HG03558 (cell line): Measurements from ENCODE around the gene CBX8.

Experiments
- ATAC-seq: cut with Tn5 transposase; IDR thresholded peaks from one replicate; pipeline ENCODE4 v1.9.1; 2021; ENCODE audit warnings: moderate number of reproducible peaks; ENCODE audit not compliant: unreplicated experiment; ENCODE audit errors: extremely low read depth

The CBX8 gene

GRCh38 chr17:79808763-79809529 lies 12.1 kb upstream of the CBX8 start:
- ATAC-seq: no peak

DNA sequence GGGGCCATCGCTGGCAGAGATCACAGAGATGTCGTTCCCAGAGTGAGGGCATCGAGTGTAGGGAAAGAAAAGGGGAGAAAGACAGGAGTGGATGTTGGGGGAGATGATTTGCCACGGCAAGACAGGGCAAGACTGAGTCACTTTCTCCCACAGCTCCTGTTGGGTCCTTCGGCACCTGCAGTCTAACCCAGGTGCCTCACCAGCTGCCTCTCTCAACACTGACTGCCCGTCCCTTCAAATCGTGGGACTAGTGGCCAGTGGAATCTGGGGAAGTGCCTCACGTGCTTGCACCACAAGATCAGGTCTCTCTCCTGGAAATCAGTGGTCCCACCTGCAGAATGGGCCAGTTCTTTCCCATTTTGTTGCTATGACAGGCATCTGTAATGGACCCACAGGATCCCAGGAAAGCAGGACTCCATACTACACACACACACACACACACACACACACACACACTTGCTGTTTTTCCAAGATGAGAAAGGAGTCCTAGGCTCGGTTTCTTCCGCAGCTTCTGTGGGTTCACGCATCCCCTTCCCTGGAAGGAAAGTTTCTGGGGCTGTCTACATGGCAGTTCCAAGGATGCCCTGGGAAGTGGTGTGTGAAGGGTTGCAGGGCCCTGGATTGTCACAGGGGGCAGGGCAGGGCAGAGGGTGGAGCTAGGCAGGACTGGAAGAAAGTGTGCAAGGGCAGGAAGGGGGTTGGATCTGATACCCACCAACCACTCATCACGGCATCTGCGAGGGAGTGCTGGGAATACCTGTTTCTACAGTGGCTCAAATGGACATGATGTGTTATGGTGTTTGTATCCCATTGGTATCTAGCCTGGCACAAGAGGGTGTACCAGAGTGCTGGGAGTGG lies 10.2 kb upstream of the CBX8 start:
- no peak for ATAC-seq

- no peak for ATAC-seq
These were observed 9.5 kb upstream of the CBX8 start for GRCh38 chr17:79806446-79806760.

GRCh38 chr17:79804856-79805696 lies 8.2 kb upstream of the CBX8 start:
- no peak for ATAC-seq

DNA sequence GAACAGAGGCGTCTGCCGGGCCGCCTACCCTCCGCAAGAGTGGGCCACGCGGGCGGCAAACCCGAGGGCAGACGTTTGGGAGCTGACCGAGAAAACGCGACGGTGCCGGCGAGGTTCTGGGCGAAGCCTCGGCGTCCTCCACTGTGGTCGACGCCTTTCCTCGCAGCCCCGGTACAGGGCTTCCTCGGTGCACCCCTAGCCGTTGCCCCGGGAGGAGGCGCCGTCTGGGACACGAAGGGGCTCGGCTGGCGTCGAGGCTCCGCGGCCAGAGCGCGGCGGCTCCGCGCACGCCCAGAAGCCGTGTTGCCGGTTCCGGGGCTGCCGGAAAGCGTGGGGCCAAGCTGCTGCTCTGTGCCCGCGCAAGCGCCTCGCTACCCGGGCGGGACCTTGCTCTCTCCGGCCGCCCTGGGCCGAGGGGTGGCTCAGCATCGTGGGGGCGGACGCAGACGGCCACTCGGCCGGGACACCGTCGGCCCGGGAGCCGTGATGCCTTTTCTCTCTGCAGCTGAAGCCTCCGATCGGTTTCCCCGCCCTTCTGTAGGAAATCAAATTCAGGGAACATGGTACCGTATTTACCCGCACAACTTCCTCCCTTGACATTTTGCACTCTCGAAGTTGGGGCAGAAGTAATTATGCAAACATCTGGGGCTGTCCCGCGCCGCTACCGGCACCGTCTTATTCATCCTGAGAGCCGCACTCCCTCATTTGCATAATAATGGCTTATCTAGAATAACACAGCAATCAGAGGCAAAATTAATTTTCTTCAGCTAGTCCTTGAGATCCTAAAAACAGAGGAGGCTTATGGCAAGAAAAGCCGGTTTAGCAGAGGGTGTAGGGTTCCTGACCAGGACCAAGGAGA lies 7.3 kb upstream of the CBX8 start:
- no peak for ATAC-seq

DNA sequence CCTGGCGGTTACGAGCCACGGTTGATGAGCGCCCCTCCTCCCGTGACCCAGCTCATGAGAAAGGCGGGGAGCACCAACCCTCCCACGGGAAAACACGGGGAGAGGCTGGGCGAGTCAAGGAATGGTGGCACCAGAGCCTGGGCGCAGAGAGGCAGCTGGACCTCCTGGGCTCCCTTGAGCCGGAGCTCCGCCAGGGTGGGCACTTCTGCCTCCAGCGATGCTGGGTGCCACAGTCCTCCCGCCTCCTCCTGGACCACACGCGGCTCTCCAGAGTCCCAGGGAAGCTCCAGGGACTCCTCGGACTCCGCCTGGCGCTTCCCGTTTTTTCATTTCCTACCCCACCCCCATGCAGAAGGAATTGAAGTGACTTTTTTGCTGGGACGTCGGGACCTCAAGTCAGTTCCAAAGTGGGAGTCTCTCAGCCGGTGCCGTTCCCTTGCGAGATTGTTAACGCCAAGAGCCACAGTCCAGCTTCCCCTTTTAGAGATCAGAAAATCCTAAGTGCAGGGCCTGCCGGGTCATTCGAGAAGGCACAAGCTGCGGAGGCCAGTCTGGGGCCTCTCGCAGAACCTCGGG lies 6.6 kb upstream of the CBX8 start:
- ATAC-seq: no peak

DNA sequence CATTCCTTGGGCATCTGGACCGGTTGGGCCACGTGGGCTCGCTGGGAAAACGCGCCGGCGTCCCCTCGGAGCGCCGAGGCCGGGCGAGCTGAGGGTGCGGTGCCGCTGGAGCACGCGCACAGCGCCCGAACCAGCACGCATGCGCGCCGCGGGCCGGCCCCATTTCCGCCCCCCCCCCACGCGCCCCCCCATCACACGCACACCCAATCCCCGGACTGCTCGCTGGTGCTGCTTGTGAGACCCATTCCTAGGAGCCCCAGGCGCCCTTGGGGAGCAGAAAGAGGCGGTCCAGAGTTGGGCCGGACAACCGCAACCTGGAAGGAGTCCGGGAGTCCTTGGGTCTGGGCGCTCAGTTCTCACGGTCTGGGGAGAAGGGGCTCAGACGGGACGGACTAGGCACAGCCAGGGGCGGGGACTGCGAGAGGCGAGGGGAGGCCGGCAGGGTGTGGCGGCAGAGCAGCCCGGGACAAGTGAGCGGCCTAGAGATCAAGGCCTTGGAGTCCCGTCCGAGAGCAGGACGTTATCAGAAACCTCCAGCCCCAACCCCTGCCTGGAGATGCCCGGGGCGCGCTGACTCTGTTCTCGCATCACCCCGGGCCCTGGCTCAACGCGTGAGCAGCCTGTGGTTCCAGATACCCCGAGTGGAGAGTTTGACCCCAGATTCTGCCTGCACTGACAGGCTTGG lies 6.0 kb upstream of the CBX8 start:
- no peak for ATAC-seq

DNA sequence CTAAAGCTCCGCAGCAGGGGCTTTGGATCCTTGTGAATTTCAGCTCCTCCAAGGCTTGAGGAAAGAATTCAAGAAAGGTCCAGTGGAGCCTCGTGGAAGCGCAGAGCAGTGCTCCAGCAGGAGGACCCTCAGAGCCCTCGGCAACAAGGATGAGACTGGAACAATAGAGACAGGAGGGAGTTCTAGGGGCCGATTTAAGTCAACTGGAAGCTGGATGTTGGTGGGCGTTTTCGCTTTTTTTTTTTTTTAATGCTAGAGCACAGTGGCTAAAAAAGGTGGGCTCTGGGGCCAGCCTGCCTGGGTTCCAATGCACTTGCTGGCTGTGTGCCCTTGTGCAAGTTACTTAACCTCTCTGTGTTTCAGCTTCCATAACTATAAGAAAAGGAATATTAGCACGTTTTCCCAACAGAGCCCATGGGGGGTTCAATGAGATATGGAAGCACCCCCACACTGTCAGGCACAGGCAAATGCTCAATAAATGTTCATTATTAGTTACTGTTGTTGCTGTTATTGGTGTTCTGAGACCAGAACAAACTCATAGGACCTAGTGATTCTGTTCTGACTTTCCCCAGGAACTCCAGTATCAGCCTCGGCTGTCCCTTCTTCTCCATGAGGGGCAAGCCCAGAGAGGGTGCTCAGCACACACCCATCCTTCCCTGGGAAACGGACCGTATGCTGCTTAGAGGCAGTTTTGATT lies 5.3 kb upstream of the CBX8 start:
- no peak for ATAC-seq

GRCh38 chr17:79801156-79802038 lies 4.5 kb upstream of the CBX8 start:
- ATAC-seq: no peak

DNA sequence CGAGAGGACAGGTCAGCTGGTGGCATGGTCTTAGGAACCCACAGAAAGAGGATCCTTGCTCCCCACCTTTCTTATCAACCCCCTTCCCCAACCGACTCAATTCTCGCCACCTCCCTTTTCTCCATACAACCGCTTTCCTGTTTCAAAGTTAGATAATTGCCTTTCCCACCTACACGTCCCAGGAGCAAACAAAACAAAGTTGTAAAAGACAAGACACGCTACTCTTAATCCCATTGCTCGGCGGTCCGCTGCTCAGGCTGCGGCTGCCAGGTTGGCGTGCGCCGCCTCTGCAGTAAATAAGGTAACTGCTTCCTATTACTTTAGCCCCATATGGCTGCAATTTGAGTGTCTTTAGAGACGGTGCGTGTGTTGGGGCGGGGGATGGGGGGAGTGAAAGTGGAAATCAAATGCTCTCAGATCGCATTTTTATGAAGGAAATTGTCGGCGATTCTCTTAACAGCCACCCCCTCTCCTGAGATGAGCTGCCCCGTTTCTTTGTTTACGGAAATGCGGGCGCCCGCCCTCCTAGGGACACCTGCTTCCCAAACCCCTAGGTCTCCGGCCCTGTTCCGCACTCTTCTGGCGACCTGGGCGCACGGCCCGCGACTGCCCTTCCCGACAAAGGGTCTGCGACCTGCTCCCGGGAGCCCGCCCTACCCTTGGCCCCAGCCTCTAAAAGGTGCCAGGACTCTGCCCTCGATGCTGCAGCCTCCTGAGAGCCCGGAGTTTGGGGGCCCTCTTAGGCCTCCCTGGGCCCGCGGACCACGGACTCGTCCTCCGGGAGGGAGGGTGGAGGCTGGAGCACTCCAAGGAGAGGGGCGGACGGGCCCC lies 3.7 kb upstream of the CBX8 start:
- ATAC-seq: no peak

- no peak for ATAC-seq
These were observed 2.9 kb upstream of the CBX8 start for GRCh38 chr17:79799538-79800324.

DNA sequence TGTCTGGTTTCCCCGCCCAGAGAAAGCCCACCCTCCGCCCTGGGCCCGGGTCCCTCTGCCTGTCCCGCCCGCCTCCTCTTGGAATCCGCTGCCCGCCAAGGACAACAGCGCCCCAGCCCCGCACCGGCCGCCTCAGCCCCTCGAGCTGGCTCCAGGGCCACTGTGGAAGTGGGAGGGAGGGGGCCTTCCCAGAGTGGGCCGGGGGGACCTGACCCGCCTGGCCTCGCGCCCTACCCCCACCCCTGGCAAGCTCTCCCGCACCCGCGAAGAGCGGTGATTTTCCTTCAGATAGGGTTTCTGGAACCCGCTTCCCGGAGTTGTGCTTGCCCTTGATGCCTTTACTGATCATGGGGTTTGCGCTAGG lies 2.3 kb upstream of the CBX8 start:
- ATAC-seq: no peak

- ATAC-seq: no peak
These were observed 1.7 kb upstream of the CBX8 start for GRCh38 chr17:79798299-79799173.

GRCh38 chr17:79797492-79798298 lies 818 bp upstream of the CBX8 start:
- no peak for ATAC-seq
